HG03039 (cell line): ENCODE data around the gene ARSG.
"Not testable (repeated sequence)": the region's sequence is repeated elsewhere in the genome, so short reads cannot be mapped to it uniquely, and the experiment has no call there.

Experiments
- ATAC-seq: cut with Tn5 transposase; IDR thresholded peaks from one replicate; pipeline ENCODE4 v1.9.1; 2021; ENCODE audit warnings: mild to moderate bottlenecking, moderate library complexity; ENCODE audit not compliant: unreplicated experiment

Gene ARSG

DNA sequence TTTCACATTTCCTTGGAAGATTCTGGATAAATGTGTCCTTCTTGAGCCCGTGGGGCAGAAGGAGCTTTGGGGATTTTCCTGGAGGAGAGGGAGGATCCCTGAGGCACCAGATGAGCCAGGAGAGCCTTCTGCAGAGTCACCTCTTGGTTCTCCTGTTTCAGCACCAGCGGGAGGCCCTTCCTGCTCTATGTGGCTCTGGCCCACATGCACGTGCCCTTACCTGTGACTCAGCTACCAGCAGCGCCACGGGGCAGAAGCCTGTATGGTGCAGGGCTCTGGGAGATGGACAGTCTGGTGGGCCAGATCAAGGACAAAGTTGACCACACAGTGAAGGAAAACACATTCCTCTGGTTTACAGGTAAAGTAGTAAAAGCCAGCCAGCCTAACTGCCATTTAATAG, 77.1 kb downstream of the ARSG start:
- no peak for ATAC-seq

DNA sequence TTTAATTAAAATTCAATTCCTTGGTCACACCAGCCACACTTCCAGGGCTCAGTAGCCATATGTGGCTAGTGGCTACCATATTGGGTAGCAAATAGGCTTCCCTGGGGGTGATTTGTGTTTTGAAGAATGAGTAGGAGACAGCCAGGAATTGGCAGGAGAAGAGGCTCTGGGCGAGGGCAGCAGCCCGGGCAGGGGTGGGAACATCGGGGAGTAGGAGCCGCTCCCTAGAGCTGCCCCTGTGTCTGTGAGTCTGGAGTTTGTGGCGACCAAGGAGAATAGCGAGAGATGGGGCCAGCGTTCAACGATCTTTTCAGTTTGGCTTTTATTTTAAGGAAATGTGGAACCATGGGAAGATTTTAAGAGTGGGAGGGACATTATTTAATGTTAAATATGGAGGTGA, 84.3 kb downstream of the ARSG start:
- no peak for ATAC-seq

DNA sequence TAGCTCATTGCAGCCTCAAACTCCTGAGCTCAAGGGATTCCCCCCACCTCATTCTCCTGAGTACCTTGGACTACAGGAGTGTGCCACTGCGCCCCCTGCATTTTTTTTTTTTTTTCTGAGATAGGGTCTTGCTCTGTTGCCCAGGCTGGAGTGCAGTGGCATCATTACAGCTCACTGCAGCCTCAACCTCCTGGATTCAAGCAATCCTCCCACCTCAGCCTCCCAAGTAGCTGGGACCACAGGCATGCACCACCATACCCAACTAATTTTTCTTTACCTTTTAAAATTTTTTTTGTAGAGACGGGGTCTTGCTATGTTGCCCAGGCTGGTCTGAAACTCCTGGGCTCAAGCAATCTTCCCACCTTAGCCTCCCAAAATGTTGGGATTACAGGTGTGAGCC, 84.9 kb downstream of the ARSG start:
- ATAC-seq, result not testable (repeated sequence)

DNA sequence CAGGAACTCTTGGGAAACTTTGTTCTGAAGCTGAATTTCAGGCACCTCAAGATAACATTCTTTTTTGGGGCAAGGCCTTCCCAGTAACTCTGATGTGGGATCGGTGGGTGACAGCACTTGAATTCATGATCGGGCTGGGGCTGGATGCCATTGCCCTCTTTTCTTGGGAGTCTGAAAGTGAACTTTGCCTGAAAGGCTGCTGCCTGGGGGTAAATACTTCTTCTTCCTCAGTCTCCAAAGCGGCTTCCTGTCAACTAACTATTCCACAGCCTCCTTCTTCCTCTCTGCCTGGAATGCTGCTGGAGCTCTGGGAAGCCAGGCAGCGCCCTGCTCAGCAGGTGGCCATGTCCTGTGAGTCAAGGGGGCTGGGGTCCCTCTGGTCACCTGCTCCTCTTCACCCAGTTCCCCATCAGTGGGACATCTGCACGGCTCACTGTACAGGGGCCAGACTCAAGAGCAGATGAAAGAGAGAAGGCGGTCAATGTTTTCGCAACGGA, 86.5 kb downstream of the ARSG start:
- no peak for ATAC-seq

DNA sequence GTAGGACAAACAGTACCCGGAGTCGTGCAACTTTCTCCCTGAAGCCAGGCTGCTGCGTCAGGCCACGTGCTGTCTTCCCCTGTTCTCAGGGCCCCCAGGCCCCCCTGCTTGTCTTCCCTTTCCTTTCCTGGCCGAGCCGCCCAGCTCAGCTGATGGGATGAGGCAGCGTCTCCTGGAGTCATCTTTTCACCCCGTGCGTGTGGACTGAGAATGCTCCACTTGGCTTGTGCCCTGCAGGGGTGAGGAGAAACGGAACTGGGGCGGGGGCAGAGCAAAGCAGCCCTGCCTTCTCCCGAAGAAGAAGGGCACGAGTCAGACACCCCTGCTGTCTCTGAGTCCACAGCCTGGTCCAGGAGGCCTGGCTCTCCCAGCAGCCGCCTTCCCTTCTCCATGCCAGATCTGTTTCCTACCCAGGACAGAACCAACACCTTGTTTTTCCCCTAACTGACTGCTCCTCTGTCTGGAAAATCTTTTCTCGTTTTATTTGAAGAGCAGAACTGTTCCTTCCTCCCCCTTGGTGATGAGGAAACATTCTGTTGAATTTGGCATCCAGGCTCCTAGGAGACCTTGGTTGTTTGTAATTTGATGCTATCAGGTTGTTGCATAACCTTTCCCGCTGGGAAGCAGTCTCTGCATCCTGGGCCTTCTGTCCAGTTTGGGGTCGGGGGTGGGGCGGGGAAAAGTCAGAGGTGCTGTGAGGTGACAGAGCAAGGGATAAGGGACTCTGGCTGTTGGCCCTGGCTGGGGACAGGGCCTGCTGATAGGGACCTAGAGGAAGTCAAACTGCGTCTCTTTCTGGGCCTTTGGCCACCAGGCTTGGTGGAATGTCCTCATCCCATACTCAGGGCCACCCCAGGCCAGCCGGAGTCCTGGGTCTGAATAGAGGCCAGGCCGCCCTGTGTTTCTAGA, 87.2 kb downstream of the ARSG start:
- no peak for ATAC-seq

DNA sequence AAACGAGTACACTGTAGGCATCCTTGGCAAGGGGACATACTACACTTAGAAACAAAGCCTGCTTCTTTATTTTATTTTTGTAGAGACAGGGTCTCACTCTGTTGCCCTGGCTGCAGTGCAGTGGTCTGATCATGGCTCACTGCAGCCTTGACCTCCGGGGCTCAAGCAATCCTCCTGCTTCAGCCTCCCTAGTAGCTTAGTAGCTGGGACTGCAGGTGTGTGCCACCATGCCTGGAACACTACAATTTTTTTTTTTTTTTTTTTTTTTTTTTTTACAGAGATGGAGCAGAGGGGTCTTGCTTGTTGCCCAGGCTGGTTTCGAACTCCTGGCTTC, 87.8 kb downstream of the ARSG start:
- ATAC-seq, result no peak

DNA sequence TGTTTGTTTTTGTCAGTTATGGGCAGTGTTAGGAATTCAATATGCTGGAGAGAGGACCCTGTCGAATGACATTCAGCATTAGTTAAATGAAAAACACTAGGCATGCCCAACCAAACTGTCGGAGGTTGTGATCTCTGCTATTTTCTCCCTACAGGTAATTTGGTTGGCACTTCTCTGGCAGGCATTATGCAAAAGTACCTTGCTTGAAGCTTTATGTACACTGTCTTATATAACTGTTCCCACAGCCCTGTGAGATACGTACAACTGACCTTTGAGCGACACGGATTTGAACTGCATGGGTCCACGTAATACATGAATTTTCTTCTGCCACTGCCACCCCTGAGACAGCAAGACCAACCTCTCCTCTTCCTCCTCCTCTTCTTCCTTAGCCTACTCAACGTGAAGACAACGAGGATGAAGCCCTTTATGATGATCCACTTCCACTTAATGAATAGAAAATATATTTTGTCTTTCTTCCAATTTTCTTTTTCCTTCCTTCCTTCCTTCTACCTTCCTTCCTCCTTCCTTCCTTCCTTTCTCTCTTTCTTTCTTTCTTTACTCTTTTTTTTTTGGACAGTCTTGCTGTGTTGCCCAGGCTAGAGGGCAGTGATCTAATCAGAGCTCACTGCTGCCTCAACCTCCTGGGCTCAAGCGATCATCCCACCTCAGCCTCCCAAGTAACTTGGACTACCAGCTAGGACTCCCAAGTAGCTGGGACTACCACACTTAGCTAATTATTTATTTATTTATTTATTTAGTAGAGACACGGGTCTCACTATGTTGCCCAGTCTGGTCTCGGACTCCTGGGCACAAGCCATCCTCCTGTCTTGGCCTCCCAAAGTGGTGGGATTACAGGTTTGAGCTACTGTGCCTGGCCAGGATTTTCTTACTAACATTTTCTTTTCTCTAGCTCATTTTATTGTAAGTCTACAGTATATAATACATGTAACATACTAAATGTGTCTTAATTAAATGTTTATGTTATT, 88.7 kb downstream of the ARSG start:
- ATAC-seq, result no peak

DNA sequence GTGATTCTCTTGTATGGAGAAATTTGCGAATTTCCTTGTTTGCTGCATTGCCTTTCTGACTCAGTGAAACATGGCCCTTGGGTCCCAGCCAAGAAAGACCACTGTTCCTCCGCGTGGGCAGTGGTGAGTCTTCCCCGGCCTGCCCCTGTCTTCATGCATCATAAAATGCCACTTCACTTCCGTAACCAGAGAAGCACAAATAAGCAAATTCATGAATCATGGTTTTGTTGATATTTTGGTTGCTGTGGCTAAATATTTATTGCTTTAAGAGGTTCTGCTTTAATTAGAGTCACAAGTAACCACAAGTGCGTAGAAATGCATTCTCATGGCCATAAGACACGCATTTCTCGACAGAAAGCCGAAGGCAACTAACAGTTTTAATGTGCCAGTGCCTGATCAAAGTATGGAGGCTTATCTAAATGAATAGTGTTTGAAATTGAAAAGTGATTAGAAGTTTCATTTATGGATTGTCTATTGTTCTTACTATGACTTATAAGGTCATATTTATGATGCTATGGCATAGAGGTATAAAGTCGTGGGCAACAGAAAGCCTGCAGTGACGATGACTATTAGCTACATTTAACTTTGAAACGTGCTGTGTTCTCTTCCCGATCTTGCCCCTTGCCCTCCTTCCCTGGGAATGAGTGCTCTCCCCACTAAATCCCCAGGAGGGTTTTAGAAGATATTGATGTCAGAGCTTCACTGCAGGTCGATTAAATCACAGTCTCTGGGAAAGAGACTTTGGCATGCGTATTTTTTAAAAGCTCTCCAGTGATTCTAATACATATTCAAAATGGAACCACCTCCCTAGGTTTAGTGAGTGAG, 90.0 kb downstream of the ARSG start:
- ATAC-seq, result no peak

DNA sequence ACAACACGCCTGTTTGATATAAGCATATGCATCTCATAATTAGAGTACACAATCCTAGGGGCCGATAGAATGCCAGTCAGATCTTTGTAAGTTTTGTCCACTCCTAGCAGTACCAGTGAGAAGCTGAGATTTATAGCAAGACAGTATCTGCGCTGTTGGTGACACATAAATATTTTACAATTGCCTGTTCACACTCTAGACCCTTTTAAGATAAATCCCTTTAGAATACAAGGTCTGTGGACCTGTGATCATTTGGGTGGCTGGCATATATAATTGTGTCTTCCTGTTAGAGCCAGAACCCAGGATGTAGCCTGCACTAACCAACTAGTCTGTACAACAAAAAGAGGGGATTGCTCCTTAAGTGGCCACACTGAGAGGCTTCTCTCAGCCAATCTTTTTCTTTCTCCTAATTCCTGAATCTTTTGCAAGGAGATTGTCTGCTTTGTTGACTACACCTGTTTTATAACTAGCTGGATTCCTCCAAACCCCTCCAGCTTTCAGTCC, 91.3 kb downstream of the ARSG start:
- ATAC-seq, result no peak

DNA sequence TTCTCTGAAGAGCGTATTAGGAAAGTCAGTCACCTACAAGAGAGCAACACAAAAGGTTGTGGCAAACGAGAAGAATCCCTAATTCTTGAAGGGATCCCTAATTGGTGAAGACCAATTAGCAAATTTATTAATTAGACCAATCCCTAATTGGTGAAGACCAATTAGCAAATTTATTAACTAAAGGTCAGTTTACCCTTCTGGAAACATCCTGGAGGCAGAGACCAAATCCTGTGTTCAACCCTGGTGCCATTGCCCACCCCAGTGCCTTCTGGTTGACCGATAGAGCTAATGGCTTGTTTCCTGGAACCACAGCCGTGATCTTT, 91.8 kb downstream of the ARSG start:
- no peak for ATAC-seq

DNA sequence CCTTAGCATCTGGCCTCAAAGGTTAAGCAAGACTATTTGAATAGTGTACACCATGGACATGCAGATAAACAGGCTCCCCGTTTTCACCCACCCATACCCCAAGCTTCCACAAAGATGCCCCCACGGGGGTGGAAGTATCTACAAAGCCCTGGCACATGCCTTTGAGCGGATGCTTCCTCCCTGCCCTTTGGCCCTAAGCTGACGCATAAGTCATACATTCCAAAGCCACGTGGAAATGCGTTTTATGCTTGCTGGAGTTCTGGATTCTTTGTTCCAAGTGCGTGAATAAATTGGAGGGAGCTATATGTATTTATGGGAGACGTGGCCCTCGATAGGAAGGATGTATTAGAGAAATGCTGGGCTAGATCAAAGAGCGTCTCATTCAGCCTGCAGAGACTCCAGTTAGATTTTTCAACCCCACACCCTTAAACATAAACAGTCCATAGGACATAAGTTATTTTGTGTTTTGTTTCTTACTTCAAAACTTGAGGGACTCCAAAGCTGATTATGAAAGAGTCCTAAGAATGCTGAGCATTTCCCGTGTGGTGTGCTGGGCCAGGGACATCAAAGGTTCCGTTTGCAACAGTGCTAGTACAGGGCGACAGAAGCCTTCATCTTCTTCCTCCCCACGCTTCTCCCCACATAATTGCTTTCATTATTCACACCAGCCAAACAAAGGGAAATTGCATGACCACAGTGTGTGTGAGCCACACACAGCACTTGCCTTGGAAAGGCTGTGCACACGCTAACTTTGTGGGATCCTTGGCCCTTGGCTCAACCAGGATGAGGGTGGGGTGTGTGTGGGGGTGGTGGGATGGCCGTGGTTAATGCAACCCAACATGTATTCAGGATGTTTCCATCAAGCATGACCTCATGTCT, 92.4 kb downstream of the ARSG start:
- no peak for ATAC-seq

DNA sequence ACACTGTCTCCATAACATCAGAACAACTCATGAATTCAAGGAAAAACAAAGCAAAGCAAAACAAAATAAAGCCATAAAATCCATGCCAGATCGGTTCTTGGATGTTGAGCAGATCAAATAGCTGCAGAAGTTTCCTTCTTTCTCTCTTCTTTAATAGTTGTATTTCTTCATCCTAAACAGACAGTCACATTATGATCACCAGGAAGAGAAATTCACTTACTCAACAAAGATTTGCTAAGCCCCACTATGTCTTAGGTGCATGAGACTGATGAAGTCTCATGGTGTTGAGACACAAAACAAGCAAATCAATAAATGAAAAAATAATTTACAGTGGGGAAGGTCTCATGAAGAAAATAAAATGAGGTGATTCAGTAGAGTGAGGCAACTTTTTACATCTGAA, 93.2 kb downstream of the ARSG start:
- no peak for ATAC-seq

DNA sequence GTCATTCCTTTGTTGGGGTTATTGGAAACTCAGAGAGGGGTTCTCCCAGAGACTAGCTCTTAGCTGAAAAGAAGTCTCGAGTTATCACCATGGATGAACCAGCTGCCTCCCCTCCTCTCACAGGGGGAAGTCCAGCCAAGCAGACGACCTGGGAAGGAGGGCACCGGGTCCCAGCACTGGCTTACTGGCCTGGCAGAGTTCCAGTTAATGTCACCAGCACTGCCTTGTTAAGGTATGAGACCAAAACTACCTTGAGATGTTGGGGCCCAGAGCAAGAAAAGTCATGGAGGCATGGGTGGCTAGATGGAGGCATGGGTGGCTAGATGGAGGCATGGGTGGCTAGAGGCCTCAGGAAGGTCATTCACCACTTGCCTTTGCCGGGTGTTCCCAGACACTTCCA, 93.6 kb downstream of the ARSG start:
- no peak for ATAC-seq

DNA sequence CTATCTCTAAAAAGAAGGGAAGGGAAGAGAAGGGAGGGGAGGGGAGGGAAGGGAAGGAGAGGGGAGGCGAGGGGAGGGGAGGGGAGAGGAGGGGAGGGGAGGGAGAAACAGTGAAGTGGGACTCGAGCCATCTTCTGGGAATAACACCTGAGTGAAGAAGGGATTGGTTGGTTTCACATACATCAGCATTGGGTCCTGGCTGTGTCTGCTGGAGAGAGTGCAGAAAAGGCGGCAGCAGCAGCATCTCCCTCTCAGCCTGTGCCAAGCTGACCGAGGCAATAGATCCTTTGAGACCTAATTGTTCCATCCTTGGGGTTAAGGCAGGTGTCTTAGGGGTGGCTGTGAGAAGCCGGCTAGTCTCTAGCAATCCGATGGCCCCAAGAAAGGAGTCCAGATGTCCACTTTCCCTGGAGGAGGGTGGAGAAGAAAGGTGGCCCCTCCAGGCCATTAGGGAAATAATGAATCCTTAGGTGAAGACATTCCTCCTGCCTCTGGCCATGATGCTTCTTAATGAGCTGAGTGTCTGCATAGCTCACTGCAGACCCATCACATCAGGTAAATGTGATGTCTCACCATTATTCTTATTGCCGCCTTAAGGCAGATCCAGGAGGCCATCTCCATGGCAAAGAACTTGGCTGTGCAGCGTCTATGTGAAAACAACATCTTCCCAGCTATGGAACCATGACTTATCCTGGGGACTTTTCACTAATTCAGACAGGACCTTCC, 94.4 kb downstream of the ARSG start:
- no peak for ATAC-seq

DNA sequence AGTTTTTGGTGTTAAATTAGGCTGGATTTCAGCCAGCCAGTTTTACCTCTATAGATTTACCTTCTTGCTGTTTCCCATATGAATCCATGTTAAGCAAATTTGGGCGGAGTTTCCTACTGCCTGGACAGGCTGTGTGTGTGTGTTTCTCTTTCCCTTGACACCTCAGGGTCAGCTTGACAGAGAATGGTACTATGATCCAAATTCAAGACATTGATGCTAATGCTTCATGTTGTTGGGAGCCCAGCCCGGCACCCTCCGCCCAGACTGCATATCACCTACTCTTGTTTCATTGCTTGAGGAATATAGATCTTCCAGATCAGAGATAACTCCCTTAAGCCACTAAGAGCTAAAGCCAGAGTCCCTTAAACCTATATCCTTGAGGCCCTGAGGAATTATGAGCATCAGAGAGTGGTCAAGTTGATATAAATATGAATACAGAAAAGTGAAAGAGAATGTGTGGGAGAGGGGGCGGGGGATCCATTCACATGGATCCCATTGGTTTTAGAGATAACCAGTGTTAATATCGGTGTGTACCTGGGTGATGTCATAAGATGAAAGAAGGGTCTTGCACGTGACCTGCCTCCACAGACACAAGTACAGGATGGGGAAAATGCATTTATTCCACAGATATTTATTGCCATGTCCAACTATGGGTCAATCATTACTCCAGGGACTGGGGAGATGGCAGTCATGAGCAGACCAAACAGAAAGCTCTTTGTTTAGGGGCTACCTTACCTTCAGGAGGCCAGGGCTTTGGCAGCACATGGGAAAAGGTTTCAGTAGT, 96.3 kb downstream of the ARSG start:
- no peak for ATAC-seq

DNA sequence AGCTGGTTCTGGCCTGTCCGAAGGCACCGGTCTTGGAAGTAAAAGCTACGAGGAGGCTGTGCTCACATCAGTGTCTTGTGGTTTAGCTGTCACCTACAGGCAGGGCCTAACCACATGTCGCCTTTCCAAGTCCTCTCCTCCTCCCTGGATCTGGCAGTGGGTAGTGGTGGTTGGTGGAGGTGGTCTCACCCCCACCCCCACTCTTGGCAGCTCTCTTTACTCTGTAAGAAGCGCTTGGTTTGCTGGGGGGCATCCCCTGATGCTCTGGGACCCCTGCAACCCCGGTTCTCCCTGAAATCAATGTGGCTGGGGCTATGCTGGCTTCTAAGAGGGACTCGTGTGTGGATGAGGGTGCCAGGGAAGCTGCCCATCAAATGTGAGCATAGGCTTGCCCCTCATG, 97.7 kb downstream of the ARSG start:
- no peak for ATAC-seq

DNA sequence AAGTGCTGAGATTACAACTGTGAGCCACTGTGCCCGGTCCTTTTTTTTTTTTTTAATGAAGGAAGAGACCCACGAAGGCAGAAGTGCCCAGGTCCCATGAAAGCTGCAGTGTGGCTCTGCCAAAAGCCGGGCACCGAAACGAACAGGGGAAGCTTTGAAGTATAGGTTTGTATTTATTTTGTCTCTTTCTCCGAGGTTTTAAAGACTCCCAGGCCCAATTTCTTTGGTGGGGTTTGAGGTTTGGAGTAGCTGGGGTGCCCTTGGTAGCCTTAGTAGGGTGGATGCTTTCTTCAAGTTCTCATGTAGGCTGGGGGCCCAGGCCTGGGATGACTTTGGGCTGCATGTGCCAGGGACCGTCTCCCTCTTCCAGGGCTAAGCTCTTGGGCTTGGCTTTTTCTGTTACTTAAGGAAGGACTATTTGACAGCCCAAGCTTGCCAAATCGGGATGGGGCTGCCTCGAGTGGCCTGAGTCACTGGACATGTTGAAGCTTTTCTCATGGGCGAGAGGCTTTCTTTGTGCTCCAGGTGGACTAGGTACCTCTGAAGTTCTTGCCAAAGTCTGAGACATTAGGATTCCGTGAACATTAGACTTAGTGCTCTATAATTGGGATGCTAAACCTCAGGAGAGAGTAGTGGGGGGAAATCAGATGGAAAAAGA, 99.7 kb downstream of the ARSG start:
- no peak for ATAC-seq
